HG03378 (cell line): Measurements from ENCODE around the gene SEMA3A.
"Not testable (repeated sequence)": the region's sequence is repeated elsewhere in the genome, so short reads cannot be mapped to it uniquely, and the experiment has no call there.

ENCODE experiments used
- ATAC-seq: cut with Tn5 transposase; IDR thresholded peaks from one replicate; pipeline ENCODE4 v1.9.1; 2021; ENCODE audit warnings: mild to moderate bottlenecking, moderate library complexity; ENCODE audit not compliant: unreplicated experiment

Gene SEMA3A

DNA sequence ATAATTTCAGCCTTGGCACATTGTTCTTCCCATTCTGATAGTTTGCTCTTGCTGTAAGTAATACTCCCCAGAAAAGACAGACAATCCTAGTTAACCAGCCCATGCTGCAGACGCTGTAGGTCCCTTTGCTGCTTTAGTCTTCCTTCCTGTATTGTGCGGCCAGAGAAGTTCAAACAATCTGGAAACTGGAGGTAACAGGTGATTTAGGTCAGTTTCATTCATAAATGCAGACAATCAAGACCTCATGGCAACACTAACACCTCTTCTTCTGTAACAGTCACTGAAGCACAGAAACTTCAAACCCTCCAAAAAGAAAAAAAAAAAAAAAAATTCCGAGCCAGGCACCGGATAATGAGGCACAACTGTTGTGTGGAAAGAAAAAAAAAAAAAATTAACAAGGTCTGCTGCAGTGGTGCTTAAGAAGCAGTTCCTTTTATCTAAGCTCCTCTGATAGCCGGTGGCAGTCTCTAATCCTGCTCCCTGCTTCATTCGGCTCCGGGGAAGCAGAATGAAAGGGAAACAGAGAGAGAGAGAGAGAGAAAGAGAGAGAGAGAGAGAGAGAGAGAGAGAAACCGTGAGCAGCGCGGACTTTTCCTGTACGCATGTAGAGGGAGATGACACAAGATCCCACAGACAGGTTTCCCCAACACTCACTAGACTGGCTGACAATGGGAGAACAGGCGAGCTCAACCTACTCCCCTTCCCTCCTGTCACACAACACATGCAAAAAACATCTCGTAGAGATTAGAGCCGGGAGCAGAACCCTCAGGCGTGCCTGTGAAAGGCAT lies at the start of gene SEMA3A:
Gene SEMA3A (minus strand): TSS at position 306 of the 788 bp plus-strand sequence. CDS start 203 bp downstream, at position 103.
- ATAC-seq, result no peak

DNA sequence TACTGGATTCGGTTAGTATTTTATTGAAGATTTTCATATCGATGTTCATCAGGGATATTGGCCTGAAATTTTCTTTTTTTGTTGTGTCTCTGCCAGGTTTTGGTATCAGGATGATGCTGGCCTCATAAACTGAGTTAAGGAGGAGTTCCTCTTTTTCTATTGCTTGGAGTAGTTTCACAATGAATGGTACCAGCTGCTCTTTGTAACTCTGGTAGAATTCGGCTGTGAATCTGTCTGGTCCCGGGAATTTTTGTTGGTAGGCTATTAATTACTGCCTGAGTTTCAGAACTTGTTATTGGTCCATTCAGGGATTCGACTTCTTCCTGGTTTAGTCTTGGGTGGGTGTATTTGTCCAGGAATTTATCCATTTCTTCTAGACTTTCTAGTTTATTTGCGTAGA lies 48.4 kb upstream of the SEMA3A start:
- ATAC-seq, result not testable (repeated sequence)

DNA sequence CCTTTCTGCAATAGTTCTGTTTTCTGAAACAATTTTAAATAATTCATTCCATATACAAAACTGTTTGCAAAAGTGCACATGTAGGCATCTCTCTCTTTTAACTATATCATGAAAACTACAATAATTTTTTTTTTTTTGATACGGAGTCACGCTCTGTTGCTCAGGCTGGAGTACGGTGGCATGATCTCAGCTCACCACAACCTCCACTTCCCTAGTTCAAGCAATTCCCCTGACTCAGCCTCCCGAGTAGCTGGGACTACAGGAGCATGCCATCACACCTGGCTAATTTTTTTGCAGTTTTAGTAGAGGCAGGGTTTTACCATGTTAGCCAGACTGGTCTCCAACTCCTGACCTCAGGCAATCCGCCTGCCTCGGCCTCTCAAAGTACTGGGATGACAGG lies 44.0 kb upstream of the SEMA3A start:
- no peak for ATAC-seq

DNA sequence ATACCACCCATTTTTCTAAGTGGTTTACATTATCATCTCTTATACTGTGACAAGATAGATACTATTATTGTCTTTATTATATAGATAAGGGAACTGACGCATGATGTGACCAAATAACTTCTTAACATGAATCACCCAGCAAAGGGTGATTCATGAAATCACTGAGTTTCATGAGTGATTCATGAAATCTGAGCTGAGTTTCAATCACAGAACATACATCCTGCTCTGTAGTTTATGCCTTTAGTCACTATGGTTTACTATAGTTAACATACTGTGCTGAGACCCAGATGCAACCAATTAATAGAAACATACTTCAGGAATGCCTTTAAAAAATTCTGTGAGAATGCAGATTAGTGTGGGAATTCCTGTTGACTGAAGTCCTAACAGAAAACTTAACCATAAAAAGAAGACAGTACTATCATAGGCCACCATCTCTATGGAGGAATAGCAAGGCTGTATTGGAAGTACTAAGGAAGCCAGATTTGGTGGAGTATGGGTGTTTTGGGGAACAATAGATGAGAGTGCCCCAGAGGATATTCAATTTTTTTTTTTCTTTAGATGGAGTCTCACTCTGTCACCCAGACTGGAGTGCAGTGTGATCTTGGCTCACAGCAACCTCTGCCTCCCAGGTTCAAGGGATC lies 43.1 kb upstream of the SEMA3A start:
- no peak for ATAC-seq

DNA sequence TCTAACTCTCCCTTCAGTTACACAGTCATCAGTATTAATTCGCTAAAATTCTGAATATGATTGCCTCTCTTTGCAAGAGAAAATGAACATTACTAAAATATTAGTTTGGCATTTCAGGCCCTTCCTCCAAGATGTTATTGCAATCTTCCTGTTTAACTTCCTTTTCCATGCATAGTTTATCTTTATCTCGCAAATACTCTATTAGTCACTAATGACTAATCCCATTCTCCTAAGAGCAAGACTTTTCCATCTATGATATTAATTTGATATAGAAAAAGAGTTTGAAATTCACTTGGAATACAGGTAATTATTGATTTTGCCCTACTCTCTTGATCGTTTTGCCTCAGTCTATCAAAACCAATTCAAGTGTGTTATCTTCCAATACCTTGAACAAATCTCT lies 41.8 kb upstream of the SEMA3A start:
- ATAC-seq, result no peak

DNA sequence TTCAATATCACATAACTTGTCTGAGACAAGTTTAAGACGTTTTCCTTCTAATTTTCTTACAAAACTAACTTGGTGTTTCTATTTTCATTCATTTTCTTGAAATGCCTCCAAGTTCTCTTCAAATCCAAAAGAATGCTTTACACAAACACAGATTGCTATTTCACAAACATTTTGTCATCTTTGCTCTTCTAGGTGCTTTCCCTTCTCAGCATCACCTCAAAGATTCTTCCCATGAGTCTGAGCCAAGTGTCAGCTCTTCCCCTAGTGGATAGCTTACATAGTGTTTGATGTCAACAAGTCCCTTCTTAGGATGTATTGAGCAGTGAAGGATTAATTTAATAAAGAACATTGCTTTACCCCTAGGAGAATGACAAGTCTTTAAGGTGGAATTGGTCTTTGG lies 38.1 kb upstream of the SEMA3A start:
- ATAC-seq, result no peak

DNA sequence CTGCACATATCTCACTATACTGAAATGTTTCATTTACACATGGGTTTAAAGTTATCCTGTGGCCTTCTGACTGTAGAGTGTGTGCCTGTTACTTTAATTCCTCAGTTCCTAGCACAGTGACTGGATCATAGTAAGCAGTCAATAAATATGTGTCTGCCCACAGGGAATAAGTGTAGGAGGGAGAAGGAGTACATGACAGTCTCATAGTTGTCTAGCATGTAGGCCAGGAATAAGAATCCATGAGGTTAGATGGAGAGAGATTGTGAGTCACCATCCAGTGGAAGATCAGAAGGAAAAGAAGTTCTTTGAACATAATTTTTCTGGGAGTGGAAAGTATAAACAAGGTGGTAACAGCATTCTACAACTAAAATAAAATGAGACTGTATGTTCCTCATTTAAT lies 36.6 kb upstream of the SEMA3A start:
- no peak for ATAC-seq

DNA sequence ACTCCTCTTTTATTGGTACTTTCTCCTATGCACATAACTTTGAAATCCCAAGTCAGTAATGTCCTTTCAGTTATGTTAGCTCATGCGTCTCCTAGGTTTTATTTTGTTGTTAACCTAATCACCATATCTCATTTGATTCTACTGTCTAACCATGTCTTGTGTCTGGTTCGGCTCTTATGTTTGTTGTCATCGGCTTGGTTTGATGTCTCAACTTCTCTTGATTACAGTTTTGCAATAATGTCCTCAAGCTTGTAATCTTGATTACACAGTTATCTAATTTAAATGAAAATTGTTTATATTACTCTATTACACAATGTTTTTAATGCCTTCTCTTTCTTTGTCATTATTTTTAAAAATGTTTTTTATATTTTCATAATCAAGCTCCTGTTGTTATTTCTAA lies 35.9 kb upstream of the SEMA3A start:
- ATAC-seq, result no peak

DNA sequence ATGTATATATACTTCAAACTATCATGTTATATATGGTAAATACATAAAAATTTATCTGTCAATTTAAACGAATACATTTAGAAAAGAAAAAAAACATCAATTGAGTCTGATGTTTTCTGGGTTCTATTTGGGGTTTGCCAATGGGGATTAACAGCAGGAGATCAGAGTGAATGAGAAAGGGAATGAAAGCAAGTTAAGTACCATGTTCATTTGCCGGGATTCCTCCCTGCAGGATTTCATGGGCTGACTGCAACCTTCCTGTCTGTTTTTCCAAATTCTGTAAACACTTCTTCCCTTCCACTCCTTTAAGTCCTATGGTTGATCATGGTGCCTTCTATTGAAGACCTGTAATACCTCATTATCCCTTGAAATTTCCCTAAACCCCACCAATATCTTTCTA lies 33.9 kb upstream of the SEMA3A start:
- ATAC-seq, result no peak

DNA sequence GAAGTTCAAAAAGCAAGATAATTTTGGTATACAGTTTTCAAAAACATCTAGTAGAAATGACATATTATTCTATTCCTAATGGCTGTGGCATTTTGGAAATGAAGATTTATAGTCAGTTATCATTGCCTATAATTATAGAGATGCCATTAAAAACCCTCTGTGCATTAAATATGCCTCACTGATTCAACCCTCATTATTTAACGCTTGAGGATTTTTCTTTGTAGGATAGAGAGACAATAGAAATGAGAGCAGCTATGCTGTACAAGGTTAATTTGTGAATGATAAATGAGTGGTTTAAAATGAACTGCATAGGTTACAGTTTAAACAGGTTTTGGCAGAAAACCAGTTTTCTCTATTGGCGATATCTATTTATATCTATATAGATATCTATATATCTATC lies 32.2 kb upstream of the SEMA3A start:
- ATAC-seq, result no peak

DNA sequence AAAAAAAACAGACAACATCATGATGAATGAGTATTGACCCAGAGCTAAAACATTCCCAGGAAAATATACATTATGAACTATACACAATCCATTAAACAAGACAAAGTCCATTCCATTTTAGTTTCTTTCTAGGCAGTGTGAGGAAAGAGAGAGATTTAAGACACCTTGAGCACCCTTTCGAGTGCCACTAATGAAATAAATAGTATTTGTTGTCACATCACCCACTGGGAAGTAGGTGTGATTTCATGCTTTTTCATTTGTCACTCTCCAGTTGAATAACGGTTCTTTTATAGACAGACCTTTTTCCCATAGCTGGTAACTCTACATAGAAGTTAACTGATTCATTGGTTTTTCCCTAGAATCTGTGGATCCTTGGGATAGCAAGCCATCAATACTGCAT lies 29.9 kb upstream of the SEMA3A start:
- no peak for ATAC-seq

DNA sequence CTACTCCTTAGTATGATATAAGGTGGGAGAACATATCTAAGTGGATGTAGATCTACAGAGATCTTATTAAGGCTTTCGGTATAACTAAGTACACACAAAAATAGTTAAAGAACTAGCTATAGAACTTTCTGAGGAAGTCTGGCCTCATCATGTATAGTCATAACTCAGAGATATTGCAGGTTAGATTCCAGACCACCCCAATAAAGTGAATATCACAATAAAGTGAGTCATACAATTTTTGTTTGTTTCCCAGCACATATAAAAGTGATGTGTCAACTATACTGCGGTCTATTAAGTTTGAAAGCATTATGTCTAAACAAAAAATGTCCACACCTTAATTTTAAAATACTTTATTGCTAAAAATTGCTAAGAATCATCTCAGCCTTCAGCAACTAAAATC lies 24.7 kb upstream of the SEMA3A start:
- no peak for ATAC-seq

DNA sequence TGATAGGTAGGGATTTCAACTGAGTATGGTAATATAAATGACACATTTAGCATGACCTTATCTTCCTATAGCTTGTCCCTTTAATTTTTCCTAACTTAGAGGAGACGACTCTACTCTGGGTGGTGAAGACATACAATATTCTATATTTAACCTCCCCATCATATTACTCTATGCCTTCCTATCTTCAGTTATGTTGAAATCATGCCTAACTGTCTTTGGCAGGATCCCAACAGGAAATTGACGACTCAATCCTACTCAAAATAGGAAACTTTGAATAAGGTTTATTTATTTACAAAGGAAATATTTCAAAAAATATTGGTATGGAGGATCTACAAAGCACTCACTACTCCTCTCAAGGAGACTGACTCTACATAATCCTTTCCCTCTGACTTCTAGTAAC lies 24.1 kb upstream of the SEMA3A start:
- ATAC-seq, result no peak

DNA sequence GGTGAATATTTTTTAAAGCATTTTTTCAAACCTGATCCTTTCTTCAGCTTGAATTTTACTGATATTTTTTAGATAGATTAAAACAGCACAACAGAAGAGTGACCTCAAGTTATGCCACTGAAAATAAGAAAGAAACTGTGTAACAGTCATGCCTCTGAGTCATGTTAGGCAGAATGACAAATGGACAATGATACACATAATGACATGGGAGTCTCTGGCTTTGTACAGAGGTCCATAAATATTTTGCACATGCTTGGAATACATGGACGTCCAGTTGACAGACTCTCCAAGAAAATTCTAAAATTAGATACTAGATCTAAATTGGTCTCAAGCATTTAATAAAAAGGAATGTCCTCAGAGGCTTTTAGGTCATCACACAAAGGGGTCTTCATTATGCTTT lies 21.9 kb upstream of the SEMA3A start:
- no peak for ATAC-seq

DNA sequence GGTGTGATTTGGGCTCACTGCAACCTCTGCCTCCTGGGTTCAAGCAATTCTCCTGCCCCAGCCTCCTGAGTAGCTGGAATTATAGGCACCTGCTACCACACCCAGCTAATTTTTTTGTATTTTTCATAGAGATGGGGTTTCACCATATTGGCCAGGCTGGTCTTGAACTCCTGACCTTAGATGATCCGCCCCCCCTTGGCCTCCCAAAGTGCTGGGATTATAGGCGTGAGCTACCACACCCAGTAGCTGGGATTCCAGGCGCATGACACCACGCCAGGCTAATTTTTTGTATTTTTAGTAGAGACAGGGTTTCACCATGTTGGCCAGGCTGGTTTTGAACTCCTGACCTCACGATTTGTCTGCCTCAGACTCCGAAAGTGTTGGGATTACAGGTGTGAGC lies 20.2 kb upstream of the SEMA3A start:
- ATAC-seq, result not testable (repeated sequence)

DNA sequence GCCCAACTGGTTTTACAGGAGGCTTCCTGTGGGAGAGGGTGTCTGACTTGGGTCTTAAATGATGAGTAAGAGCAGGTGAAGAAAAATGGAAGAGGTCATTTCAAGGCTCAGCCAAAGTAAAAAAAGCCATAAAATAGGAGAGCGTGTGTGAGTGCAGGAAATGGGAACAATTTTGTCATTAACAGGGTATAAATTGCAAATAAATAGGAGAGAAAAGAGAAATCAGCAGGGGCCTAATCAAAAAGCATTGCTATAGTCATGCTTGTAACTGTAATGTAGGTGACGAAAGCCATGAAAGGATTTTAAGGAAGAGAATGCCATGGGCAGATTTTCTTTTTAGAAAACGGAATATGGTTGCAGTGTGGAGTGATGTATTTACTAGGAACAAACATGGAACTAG lies 15.7 kb upstream of the SEMA3A start:
- no peak for ATAC-seq

DNA sequence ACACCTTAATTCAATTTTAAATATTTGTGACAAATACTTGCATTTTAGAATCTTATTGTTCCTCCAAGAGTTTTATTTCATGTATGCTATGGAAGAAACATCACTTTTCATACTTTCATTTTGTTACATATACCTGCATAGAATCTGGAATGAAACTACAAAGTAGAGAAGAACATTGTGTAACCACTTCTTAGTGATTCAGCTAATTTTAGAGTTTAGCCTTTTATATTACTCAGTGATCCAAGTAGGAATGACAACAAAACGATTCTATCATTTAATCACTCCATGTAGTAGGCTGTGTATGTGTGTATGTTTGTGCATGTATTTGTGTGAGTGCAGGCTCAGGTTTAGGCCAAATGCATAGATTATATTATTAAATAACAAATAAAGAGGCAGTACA lies 14.4 kb upstream of the SEMA3A start:
- no peak for ATAC-seq

DNA sequence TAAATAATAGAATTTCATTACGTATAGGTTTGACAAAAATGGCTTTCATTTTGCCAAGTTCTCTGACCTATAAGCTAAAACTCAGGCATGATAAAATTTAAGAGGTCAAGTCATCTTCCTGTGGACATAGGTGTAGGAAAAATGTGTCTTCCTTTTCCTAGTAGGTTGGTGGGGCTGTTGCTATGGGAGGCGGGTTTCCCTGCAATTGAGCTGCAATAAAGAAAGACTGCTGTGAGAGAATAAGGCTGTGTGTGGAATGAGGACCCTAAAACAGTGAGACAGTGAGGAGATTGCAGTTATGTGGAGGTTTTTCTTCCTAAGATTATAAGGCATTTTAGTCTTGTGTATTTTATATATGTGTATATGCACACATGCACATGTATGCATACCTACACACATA lies 13.0 kb upstream of the SEMA3A start:
- ATAC-seq, result no peak

DNA sequence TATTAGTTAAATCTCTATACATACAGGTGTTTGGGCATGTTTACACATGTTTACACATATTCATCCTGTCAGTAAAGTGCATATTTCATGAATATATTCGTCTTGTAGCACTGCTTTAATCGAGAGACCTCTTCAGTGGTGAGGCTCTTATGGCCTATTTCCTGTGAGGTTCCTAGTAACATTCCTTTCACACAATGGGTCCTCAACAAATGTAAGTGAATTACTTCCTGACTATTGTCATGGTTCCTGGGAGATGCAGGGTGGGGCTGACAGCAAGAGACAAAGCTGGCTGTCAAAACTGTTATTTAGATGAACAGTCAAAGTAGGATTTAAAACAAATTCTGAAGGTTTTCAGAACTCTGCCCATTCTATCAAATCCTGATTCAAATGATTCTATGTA lies 12.4 kb upstream of the SEMA3A start:
- ATAC-seq, result no peak

DNA sequence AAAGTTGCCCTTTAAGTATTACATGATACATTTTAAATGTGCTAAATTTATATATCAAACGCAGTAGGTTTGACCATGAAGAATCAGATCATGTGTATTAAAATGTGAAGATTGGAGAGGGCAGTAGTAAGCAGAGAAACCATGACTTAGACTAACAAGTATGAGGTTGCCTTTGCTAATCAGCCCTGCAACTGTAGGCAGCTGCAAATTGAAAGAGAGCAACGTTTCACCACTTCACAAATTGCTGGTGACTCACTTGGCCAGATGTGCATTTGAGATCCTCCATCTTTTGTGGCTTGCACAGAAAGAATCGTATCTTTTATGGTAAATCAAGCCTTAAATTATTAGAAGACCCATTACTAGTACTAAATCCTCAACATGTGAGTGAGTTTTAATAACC lies 10.1 kb upstream of the SEMA3A start:
- no peak for ATAC-seq

DNA sequence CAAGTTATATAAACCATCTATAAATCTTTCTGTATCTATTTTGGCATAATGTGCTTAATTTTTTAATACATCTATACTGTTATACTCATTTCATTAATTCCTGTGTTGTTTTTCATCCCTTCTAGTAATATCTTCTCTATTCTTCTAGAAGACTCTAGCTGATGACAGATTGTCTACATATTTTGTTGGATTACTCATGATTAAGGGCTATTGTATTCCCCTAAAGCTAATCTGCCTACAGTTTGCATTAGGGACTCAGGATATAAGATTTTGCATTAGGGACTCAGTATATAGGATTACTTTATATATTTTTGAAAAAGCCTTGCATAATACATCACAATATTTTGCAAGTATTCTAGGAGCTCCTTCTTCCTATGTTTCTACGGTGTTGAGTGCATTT lies 8.3 kb upstream of the SEMA3A start:
- ATAC-seq, result no peak

DNA sequence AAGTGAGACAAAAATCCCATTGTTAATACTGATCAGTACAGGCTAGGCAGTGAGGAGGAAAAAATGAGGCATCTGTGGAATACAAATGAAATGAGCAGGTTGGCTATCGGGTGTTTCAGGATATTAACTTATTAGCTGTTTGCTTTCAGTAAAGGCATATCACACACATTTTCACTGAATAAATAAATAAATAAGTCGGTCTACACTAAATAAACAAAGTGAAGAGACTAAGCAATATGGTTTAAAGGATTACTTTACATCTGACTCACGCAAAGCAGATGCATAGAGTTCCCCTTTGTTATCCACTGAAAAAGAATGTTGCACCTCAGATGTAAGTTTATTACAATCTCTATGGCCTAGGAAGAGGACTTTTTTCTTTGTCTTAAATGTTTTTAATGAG lies 6.3 kb upstream of the SEMA3A start:
- no peak for ATAC-seq

DNA sequence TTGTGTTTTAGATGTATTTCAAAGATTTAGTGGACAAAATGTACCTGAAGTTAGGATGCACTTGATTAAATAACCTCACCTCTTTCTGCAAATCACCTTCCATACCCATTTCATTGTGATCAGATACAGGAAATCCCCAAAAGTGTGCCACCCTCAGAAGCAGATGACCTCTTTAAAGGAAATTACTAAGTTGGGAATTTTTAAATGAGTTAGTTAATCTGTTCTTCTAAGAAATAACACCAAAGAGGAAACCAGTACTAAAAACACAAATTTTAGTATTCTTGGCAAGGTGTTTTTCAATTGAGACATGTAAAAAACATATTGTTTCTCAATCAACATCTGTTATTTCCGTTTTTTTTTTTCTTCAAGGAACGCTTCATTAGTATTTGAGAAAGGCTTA lies 4.6 kb upstream of the SEMA3A start:
- no peak for ATAC-seq
